Fibroblast of peridontal ligament (primary cell): ENCODE data around the gene SSTR4.
A peak's percentile ranks its signal among the peaks of the same experiment; 100 is the strongest.

Experiments
- DNase-seq: peaks from one replicate; pipeline ENCODE4 v3.0.0-alpha.2; 2010; ENCODE audit errors: extremely low read depth

SSTR4 gene

DNA sequence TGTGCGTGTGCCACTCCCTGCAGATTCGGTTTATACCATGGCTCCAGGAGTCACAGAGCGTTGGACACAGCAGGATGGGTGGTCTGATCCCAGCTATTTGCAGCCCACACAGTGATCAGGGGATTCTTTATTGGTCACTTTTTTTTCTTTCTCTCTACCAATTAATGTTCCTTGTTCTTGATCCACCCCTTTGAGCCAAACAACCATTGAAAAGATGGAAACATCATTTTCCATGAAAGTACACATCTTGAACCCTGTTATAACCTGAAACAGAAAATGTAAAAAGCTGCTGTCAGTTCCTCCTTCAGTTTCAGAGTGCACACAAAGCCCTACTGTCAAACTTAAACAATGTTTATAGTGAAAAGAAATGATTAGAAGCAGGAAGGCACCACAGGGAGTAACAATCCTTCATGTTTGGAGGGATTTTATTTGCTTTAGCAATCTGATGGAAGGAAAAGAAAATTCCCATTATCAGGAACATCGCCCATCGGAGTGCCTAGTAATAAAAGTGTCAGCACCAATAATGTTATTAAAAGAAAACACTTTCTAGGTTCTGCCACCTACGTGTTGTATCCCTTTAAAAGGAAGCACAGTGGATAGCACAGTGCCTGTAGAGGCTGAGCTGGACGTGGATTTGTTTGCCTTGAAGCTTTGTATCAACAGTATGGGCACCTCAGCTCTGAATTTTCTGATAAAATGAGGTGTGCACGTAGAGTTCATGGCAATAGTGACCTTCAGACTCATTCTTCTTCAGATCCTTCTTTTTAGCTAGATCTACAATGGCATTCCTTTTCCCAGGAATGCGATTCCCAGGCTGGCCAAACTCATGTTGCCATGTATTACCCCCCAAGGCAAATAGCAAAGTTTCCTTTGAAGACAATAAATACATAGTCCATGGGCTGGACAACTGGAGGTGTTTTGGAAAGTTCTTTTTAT, 30.4 kb downstream of the SSTR4 start:
- DNase-seq, result no peak

DNA sequence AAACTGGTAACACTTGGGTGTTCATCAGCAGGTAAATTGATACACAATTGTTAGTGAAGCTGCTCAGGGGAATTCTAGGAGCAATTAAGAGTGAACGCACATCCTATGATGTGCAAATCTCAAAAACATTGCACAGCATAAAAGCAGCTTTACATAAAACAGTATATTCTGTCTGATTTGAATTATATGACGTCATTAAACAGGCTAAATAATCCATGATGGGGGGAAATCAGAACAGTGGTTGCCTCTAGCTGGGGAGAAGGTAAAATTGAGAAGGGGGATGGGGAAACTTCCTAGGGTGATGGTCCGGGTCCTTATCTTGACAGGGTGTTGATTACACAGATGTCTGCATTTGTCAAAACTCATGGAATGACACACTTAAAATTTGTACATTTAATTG, 31.7 kb downstream of the SSTR4 start:
- no peak for DNase-seq

DNA sequence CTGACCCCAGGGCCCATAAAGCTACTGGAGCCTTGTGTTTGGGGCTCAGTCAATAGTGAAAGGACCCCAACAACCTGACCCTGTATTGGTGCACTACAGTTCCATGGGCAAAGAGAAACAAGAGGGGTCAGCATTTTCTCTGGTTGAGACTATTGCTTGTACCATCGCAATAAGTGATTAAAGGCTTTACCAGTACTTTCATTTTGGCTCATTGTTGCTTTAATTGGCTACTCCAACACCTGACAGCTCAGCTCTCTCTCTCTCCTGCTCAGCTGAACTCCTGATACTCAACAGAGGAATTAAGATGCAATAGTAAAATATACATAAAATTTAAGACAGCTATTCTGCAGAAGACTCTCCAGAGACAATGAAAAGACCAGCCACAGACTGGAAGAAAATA, 33.2 kb downstream of the SSTR4 start:
- no peak for DNase-seq

DNA sequence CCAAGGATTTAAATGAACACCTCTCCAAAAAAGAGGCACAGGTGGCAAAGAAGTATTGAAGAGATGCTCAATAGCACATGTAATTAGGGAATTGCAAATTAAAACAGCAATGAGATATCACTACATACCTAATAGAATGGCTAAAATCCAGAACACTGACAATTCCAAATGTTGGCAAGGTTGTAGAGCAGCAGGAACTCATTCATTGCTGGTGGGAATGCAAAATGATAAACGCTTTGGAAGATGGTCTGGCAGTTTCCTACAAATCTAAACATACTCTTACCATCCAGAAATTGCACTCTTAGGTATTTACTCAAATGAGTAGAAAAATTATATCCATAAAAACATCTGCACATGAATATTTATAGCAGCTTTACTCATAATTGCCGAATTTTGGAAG, 34.0 kb downstream of the SSTR4 start:
- no peak for DNase-seq

DNA sequence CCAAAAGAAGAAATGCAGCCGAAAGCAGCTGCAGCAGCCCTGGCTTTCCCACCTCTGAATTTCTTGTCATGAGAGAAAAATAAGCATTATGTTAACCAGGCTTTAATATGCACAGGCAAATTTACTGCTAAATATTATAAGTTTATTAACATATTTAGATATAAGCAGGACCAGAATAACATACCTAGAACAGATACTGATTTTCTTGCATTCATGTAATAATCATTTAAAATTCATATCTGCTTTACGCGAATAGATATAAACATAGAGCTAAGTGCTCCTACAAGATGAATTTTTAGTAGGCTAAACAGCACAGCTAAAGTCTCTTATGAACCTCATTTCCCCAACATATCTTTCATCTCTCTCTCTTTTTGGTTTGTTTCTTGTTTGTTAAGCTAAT, 36.3 kb downstream of the SSTR4 start:
- no peak for DNase-seq

DNA sequence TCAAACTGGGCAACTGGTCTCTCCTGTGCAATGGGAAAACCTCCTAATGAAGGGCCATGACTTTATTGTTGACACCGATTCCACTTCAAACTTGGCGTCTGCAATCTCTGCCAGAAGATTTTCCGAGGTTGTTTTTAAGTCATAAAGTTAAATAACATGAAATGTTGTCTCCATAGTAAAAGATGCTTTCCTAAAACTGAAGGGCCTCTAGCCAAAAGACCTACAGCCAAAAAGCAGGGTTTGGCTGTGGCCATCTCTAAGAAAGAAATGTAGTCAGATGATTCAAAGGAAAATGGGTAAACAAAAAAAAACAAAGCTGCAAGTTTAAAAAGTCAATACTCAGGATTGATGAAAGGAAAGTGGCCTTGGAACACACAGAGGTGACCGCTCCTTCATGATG, 36.9 kb downstream of the SSTR4 start:
- no peak for DNase-seq

DNA sequence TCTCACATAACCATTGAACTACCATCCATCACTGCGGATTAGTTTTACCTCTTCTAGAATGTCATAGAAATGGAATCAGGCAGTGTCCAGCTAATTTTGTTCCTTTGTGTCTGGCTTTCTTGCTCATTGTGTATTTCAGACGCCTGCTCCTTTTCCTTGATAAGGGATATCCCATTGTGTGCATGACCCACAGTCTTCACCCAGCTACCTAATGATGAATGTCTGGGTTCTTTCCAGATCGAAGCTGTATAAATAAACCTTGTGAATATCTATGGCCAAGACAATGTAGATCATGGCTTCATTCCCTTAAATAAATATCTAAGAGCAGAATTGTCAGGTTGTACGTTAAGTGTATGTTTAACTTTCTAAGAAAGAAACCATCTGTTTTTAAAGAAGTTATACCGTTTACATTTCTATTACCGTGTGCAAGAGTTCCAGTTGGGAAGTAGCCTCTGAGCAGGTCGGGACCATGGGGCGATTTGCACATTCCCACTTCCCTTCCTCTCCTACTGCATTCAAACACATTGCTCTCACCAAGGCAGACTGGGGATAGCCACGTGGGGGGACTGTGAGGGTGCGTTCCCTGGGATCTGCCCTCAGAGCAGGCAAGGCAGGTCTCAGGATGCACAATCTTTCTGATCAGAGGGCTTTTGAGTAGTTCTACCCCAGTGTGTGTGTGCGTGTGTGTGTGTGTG, 37.9 kb downstream of the SSTR4 start:
- DNase-seq, result no peak

DNA sequence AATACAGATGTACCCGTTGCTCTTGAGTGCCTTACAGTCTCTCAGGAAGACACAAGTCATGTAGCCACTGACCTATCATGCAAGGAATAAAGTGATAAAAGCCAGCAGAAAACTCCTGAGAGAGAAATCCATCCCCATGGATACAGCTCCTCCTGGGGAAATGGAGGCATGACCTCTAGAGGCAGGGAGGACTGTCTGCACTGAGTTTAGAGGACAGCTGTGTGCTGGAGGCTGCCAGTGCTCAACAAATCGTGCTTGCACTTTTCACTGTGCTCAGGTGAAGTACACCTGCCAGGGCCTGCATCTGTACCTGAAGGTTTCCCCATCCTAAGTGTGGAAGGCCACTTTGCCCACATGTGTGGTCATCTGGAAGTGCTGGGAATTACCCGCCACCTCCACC, 38.9 kb downstream of the SSTR4 start:
- no peak for DNase-seq

DNA sequence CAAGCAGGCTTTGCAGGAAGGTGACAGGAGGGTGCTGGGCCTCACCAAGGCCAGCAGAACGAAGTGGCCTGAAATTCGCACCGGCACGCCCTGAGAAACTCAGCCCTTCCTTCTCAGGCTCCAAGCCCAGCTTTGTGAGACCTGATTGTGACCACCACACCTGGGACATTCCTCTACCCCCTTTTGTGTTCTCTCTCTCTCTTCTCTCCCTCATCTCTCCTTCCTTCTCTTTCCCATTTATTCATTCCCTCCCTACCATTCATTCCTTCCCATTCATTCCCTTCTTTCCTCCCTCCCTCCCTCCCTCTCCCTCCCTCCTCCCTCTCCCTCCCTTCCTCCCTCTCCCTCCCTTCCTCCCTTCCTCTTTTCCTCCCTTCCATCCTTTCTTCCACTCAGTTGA, 42.2 kb downstream of the SSTR4 start:
- DNase-seq, result no peak

DNA sequence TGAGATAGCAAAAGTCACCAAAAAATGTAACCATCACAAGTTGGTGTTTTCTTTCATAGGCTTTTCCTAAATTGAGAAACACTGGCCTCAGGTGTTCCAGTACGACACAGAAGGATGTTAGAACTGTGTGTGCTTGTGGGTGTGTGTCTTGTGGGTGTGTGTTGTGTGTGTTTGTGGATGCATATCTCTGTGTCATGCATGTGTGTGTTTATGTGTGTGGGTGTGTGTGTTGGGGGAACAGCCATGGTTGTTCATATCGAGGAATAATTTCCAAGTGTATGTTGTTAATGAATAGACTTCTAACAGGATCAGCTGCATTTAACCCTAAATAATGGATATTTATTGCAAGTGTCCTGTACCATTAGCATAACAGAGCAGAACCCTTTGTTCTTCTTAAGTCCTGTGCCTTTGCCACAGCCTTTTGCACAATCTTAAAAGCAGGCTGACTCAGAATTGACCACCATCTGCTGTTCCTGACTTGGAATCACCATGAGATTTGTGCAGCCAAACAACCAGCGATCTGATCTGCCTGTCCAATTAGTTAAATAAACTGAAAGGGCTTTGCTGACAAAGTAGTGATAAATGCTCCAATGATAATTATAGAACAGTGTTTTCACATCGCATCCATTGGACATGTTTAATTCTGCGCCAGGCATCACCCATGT, 43.4 kb downstream of the SSTR4 start:
- DNase-seq, result peak; percentile 68

DNA sequence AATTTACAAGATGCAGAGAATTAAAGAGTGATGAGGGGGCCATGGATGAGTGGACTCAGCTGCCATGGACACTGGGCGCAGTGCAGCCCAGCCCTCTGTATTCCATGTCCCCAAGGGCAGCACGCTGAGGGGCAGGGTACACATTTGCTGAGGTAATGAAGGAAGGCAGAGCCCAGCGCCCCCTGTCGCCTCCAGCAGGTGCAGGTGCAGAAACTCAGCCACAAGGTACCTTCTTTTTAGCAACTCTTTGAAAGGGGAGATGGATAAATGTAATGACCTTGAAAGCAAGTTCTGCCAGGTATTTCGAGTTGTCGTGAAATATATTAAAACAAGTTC, 43.9 kb downstream of the SSTR4 start:
- no peak for DNase-seq

DNA sequence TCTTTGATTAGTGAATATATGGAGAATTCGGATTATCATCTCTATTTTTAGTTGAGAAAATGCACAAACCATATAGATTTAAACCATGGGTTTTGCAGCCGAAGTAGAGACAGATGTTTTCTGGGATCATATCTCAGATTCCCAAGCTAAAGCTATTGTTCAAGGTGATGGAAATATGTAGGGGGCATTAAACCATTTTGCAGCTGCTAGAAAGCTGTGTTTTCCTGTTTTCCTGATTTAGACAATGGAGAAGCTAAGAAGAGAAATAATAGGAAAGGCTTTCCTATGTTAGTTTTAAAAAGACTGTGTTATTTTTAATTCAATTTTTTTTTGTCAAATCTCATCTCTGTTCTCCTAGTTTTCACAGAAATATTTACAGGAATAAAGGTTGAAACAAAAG, 44.8 kb downstream of the SSTR4 start:
- DNase-seq, result no peak

DNA sequence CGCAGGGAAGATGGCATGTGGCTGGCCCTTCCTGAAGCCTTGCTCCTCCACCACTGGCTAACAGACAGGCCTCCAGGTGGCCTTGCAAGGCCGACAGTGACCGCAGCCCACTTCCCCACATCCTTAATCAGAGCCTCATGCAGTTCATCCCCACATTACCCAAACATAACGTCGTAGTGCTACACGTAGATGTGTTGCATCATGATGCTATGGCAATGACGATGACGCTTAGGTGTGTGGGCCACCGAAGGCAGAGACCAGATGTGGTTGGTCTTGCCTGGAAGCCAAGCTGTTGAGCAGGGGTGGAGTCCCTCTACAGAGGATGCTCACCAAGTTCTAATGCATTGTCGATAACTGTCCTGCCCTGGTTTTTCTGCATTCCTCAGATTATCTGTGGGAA, 45.4 kb downstream of the SSTR4 start:
- DNase-seq, result no peak

DNA sequence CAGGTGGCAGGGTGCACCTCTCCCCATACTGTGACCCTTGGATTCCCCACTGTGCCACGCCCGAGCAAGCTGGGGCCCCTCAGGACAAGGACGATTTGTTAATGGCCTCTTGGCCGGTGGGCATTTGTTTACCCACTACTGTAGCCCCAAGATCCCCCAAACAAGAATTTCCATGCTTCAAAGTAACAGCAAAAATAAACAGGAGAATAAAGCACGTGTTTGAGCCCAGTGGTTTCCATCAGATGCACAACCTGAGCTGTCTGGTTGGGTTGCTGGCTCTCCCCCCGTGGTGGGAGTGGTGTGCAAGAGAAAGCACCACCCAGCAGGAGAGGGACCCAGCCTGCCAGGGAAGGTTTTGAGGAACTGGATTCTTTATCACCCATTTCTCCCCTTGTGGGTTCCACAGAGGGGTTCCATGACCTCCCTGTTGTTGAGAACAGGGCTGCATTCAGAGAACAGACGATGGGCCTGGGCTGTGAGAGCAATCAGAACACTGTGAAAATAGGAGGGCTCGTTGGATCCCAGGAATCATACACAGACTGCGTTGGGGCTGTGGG, 46.2 kb downstream of the SSTR4 start:
- no peak for DNase-seq

DNA sequence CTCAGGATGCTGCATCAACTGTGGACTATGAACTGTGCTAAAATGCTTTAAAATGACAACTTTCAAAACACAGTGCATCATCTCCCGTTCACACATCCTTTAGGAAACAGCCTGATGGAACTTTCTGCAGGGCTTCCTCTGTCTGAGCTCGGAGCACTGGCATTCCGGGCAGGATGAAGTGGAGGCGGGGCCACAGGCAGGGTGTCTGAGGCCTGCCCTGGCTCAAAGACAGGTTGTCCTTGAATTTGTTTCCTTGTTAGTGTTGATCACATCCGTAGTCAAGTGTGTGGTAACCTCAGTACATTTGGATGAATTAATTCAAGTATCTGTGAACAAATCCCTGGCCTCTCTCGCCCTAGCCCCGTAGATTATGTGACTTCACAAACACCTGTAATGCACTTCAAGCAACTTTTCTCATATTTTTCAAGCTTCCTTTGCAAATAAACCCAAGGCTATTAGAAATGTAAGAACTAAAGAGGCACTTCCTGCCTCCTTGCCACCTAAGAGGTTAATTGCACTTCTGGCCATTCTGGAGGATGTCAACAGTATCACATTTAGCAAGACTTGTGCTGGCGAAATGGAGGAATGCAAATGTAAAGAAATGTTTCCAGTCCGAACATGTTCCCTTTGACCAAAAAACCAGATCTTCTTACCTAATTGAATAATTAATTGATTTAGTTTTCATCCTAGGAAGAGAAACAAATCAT, 47.9 kb downstream of the SSTR4 start:
- no peak for DNase-seq

DNA sequence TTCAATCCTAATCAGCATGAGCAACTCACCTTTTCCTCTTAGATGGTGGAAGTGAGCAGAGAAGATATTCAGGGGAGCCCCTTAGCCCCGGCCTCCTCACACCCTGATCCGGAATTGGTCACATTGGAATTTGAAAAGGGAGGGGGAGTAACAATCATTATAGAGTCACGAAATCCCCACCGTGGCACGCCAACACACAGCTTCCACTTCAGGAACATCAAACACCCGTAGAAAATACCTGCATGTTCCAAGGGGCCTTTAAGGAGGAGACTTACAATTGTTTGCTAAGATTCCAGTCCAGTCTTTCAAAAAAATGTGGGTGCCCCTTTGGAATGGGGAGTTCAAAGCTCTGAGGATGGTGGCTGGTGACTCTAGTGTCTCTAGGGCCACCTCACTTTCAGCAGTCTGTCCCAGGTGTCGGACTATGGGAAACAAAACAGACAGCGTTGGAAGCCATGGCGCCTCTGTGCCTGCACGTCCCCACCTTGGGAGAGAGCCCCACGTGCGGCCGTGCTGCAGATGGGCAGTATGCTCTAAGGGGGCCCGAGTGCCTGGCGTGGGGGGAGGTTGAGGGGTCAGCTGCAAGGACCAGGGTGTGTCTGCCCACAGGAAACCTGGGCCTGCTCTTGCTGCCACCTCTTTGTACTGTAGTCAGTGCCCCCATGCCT, 48.6 kb downstream of the SSTR4 start:
- DNase-seq, result no peak

DNA sequence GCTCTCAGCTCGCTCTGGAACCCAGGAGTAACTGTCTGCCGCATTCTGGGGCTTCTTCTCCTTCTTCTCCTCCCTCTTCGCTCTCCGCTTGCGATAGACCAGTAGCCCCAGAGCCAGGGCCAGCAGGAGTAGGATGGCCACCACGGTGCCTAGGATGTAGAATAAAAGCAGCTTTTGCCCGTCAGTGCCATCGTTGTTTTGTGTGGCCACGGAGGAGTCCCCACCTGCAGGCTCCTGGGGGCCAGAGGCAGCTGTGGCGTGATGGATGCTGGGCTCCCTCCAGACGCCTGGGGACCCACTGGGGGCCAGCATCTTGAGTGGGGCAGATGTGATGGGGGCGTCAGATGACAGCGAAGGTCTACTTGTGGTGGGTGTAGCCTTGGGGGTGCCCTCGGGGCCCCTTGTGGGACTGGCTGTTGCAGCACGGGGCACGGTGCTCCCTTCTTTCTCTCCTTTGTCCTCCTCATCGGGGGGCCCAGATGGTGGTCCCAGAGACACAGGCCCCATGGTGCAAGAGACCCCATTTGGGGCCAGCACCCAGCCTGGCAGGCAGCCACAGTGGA, 49.3 kb downstream of the SSTR4 start:
- no peak for DNase-seq

DNA sequence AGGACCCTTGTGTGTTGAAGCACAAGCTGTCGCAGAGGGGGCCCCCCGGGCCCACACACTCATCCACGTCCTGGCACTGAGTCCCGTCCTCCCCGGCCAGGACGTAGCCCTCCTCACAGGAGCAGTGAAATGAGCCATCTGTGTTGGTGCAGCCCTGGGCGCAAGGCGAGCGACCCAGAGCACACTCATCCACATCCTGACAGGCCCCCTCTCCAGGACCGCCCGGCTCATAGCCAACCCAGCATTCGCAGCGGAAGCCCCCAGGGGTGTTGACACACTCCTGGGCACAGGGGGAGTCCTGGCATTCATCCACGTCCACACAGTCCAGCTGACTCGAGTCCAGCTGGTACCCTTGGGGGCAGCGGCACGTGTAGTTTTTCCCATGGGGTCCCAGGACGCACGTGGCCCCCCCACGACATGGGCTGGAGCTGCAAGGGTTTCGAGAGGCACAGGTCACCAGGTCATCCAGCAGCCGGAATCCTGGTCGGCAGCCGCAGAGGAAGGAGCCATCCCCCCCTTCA, 49.8 kb downstream of the SSTR4 start:
- no peak for DNase-seq

DNA sequence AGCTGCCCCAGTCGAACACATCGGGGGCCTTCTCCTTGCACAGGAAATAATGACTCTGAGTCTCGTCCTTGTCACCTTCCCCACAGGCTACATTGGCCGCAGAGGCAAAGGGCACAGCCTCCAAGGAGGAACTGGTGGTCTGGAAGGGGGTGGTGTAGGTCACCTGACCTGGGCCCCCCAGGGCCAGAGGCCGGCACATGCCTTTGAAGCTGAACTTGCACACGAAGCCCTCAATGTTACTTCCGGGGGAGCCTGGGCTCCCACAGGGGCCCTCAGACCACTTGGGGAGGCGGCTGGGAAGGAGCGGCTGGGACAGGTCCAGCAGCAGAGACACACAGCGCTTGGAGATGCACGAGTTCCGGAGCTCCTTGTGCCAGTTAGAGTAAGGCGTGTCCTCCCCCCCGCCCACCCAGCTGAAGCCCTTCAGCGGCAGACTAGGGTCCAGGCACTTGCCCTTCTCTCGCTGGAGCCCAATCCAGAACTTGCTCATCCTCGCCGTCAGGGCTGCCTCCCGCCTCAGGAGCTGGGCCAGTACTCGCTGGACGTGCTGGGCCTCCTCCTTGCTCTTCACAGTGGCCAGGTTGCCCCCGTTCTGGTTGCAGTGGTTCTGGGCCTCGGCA, 50.4 kb downstream of the SSTR4 start:
- DNase-seq, result no peak

DNA sequence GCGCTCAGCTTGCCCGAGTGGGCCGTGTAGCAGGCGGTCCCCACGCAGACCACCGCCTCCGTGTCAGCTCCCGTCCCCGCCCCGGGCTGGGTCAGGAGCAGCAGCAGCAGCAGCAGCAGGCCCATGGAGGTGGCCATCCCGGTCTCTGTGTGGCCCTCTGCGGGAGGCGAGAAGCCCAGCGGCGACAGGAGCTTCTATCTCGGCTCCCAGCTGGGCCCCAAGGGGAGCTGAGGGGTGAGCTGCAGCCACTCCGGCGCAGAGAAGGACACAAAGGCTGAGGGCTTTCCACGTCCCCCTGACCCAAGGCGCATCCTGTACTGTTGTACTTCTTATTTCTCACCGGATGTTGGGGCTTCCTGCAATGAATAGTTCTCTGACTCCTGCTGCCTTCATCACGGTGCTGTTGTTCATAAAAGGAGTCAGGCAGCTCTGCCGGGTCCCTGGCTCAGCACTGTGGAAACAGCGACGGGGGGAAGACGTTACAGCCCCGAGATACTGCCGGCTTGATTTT, 51.0 kb downstream of the SSTR4 start, which contains the start of gene CD93:
CD93 (minus strand) TSS at position 269 of the 511 bp plus-strand sequence; CDS start at position 137, 132 bp downstream.
- peak; percentile 11 for DNase-seq
